Fibroblast of lung (primary cell): Measurements from ENCODE around the gene TNIP1. TPM values are rescaled to one million over a fixed set of nuclear protein-coding genes. Genes with fewer than 3 reads are reported as not detected.

Source experiments
- DNase-seq, 2 donors: peaks; one replicate each; pipeline versions ENCODE4 v3.0.0 to v3.0.0-alpha.2; 2010; ENCODE audit warnings: low read depth in 2 of 2
- H2AFZ ChIP-seq: 2 replicates; pipeline ENCODE4 v1.5.1; 2012; ENCODE audit warnings: low read length, control low read depth, inconsistent platforms
- H3K27ac ChIP-seq: 2 replicates; pipeline ENCODE4 v1.5.1; 2011; ENCODE audit warnings: low read length, control low read depth; ENCODE audit not compliant: insufficient read depth
- H3K27me3 ChIP-seq: 2 replicates; pipeline ENCODE4 v1.5.1; 2011; ENCODE audit warnings: mild to moderate bottlenecking, low read length; ENCODE audit not compliant: control insufficient read depth, insufficient read depth
- H3K36me3 ChIP-seq: 2 replicates; pipeline ENCODE4 v1.5.1; 2011; ENCODE audit warnings: low read length; ENCODE audit not compliant: control insufficient read depth, insufficient read depth
- H3K4me1 ChIP-seq: 2 replicates; pipeline ENCODE4 v1.5.1; 2011; ENCODE audit warnings: low read length; ENCODE audit not compliant: control insufficient read depth, insufficient read depth; ENCODE audit errors: extremely low read depth
- H3K4me2 ChIP-seq: 2 replicates; pipeline ENCODE4 v1.5.1; 2011; ENCODE audit warnings: low read length, control low read depth; ENCODE audit not compliant: insufficient read depth; ENCODE audit errors: extremely low read depth
- H3K4me3 ChIP-seq, 4 experiments: fragments of 200-600 bp in 1 of 4; sonication (generic) in 1 of 4; replicated peaks in 1 of 4; 2 replicates each; pipeline ENCODE4 v1.5.1; 2011 to 2016; ENCODE audit warnings: low read length in 4 of 4, low read depth in 3 of 4, mild to moderate bottlenecking in 3 of 4, control low read depth in 2 of 4, inconsistent platforms in 1 of 4, mixed read lengths in 1 of 4; ENCODE audit not compliant: insufficient read depth in 1 of 4; ENCODE audit errors: control extremely low read depth in 1 of 4
- H3K79me2 ChIP-seq: 2 replicates; pipeline ENCODE4 v1.5.1; 2012; ENCODE audit warnings: mild to moderate bottlenecking, low read length, inconsistent platforms; ENCODE audit not compliant: control insufficient read depth, insufficient read depth
- H3K9ac ChIP-seq: 2 replicates; pipeline ENCODE4 v1.5.1; 2011; ENCODE audit warnings: mild to moderate bottlenecking, low read length, control low read depth; ENCODE audit not compliant: insufficient read depth
- H3K9me3 ChIP-seq: 2 replicates; pipeline ENCODE4 v1.5.1; 2012; ENCODE audit warnings: low read depth, low read length; ENCODE audit not compliant: control insufficient read depth, insufficient read depth
- H4K20me1 ChIP-seq: 2 replicates; pipeline ENCODE4 v1.5.1; 2011; ENCODE audit warnings: low read length; ENCODE audit not compliant: control insufficient read depth, insufficient read depth; ENCODE audit errors: extremely low read depth
- EZH2 ChIP-seq: IDR thresholded peaks from 2 replicates; pipeline ENCODE4 v1.5.1; 2012; ENCODE audit warnings: low read length, control low read depth, mild to moderate bottlenecking; ENCODE audit errors: missing control alignments
- polyA plus RNA-seq, 2 donors: library from polyadenylated mRNA; depleted of rRNA in 1 of 2; stranded (reverse) in 1 of 2; unstranded in 1 of 2; fragments of >200 nt; gene quantifications; 2 replicates each; pipeline ENCODE4 v1.2.1, GENCODE V29; 2011 to 2012; ENCODE audit warnings: missing spikeins in 1 of 2
- total RNA-seq: library from RNA; depleted of rRNA; stranded (reverse); fragments of >200 nt; gene quantifications from 2 replicates; pipeline ENCODE4 v1.2.1, GENCODE V29; 2014
- TF ChIP-seq, protein P1 (sequence below), 2 donors: IDR thresholded peaks in 1 of 2; conservative IDR thresholded peaks in 1 of 2; 1 replicate in 1 of 2; 2 replicates in 1 of 2; pipeline ENCODE4 v1.5.1; 2011 to 2012; ENCODE audit warnings: low read length in 2 of 2, control low read depth in 1 of 2, inconsistent platforms in 1 of 2, low read depth in 1 of 2, mild to moderate bottlenecking in 1 of 2

Gene TNIP1
- total and polyA plus RNA-seq, 2 donors (not counting 1 experiment from before 2014, with no cell fraction given) = 47.2 to 59.1 TPM

DNA sequence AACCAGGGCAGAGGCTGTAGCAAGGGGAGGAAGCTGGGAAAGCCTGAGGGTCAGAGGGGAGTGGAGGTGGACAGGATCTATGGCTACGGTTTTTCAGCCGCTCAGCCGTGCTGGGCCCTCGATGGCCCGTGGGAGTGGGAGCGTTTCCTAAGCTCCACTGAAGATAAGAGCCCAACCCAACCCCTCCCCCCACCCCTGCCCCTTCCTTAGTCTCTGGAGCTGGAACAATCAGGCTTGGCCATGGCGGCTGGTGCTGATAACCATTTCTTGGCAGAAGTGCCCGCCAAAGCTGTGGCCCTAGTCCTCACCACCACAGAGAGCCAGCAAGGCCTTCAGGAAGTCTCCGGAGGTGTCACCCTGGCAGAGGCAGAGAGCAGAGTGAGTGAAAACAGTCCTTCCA is 20.3 kb upstream of the TNIP1 start:
- H3K79me2 ChIP-seq = no peaks in the 10 kb centered on the region
- H3K27ac ChIP-seq = no peak overlapping the region
- TF ChIP-seq EZH2 = no peak
- TF ChIP-seq, protein P1, sequence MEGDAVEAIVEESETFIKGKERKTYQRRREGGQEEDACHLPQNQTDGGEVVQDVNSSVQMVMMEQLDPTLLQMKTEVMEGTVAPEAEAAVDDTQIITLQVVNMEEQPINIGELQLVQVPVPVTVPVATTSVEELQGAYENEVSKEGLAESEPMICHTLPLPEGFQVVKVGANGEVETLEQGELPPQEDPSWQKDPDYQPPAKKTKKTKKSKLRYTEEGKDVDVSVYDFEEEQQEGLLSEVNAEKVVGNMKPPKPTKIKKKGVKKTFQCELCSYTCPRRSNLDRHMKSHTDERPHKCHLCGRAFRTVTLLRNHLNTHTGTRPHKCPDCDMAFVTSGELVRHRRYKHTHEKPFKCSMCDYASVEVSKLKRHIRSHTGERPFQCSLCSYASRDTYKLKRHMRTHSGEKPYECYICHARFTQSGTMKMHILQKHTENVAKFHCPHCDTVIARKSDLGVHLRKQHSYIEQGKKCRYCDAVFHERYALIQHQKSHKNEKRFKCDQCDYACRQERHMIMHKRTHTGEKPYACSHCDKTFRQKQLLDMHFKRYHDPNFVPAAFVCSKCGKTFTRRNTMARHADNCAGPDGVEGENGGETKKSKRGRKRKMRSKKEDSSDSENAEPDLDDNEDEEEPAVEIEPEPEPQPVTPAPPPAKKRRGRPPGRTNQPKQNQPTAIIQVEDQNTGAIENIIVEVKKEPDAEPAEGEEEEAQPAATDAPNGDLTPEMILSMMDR (conservative IDR thresholded peaks at IDR 0.05 in 1 of 2, IDR thresholded peaks at IDR 0.05 in 1 of 2; ENCODE audit: low read depth in 1 of 2, low read length in 2 of 2) = no peak
- no peaks in the 10 kb centered on the region for H3K9me3 ChIP-seq
- H3K4me3 ChIP-seq = no peak overlapping the region
- H3K36me3 ChIP-seq = peaks cover 20% of the 10 kb centered on the region
- no peaks in the 10 kb centered on the region for H3K27me3 ChIP-seq
- no peak overlapping the region for H3K4me2 ChIP-seq
- DNase-seq = no peak
- no peak overlapping the region for H2AFZ ChIP-seq
- no peaks in the 10 kb centered on the region for H4K20me1 ChIP-seq
- no peak overlapping the region for H3K9ac ChIP-seq
- H3K4me1 ChIP-seq = peaks cover 16% of the 10 kb centered on the region

GRCh38 chr5:151100681-151101080 is 19.8 kb upstream of the TNIP1 start:
- no peak overlapping the region for H2AFZ ChIP-seq
- no peaks in the 10 kb centered on the region for H3K79me2 ChIP-seq
- no peaks in the 10 kb centered on the region for H3K9me3 ChIP-seq
- no peaks in the 10 kb centered on the region for H4K20me1 ChIP-seq
- no peak overlapping the region for H3K9ac ChIP-seq
- TF ChIP-seq, protein P1 (conservative IDR thresholded peaks at IDR 0.05 in 1 of 2, IDR thresholded peaks at IDR 0.05 in 1 of 2; ENCODE audit: low read depth in 1 of 2, low read length in 2 of 2) = no peak
- no peak for TF ChIP-seq EZH2
- no peaks in the 10 kb centered on the region for H3K27me3 ChIP-seq
- no peak overlapping the region for H3K4me3 ChIP-seq
- no peak for DNase-seq
- H3K4me2 ChIP-seq = no peak overlapping the region
- peaks cover 19% of the 10 kb centered on the region for H3K36me3 ChIP-seq
- peaks cover 17% of the 10 kb centered on the region for H3K4me1 ChIP-seq
- no peak overlapping the region for H3K27ac ChIP-seq

DNA sequence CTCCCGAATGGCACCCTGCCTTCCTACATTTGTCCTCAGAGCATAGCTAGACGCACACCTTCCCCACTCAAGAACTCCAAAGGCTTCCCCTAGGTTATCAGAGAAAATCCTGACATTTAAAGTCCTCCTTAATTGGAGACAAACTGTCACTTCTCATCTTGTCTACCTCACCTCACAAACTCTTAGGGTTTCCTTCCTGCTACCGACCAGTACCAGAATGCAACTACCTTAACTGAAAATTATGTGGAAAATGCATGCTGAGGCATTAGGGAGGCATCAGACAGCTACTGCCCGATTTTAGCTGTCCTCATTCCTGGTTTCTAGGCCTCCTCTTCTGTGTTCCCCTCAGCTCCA is 17.9 kb upstream of the TNIP1 start:
- TF ChIP-seq EZH2 = no peak
- TF ChIP-seq, protein P1 (conservative IDR thresholded peaks at IDR 0.05 in 1 of 2, IDR thresholded peaks at IDR 0.05 in 1 of 2; ENCODE audit: low read depth in 1 of 2, low read length in 2 of 2) = no peak

More for the DNA sequence above, 17.9 kb upstream of the TNIP1 start:
- Histone ChIP-seq H3K9ac (no peak overlapping the region), H3K79me2 (no peaks in the 10 kb centered on the region), H3K4me1 (peaks cover 22% of the 10 kb centered on the region), H3K27me3 (no peaks in the 10 kb centered on the region), H3K27ac (no peak overlapping the region), H4K20me1 (no peaks in the 10 kb centered on the region), H3K4me3 (no peak overlapping the region), H3K4me2 (no peak overlapping the region), H3K9me3 (no peaks in the 10 kb centered on the region), H2AFZ (no peak overlapping the region), H3K36me3 (peaks cover 12% of the 10 kb centered on the region)
- DNase-seq = no peak
